Stimulated activated CD4-positive, alpha-beta T cell treated with anti-CD3 and anti-CD28 coated beads, Interleukin-15, amount 100 ng/mL, for 48 hours (primary cell): ENCODE measurements around the gene MTUS2.

Experiments used
- DNase-seq, 2 donors: peaks; one replicate each; pipeline ENCODE4 v3.0.0-alpha.2; 2020; ENCODE audit warnings: low read depth in 2 of 2

MTUS2 gene

GRCh38 chr13:28820099-28821051 lies at the start of gene MTUS2:
Gene MTUS2 (plus strand): TSS chr13:28820339.
- no peak for DNase-seq

- no peak for DNase-seq
These were observed 41.6 kb upstream of the MTUS2 start for GRCh38 chr13:28778308-28779215.

DNA sequence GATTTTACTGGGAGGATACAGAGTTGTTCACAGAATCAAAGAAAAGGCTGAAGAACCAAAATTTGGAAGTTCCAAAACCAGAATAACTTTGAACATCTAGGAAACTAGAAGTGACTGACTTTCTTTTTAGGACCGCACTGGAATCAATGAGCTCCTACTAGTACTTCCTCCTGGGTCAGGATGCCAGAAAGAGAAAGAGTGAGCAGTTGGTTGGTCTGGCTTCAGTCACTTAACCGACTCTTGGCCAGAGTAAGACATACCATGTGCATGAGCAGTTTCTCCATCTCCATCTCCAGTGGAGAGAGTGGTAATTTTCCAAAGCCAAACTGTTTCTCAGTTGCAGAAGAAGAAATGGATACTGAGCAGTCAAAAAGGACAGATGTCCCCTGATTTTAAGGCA lies 27.1 kb upstream of the MTUS2 start:
- DNase-seq, result no peak

GRCh38 chr13:28794396-28794795 lies 25.7 kb upstream of the MTUS2 start:
- no peak for DNase-seq

DNA sequence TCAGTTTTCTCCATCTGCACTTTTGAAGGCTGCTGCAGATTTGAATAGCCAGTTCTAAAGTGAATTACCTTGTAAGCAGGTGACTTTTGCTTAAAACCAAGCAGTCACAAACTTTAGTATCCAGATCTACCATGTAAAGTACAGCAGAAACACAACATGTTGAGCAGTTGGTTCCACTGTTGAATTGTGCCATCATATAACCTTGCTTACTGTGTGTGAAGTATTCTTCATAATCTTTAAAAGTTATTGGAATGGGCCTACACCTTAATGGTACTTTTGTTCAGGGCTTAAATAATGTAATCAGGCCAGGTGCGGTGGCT lies 23.2 kb upstream of the MTUS2 start:
- no peak for DNase-seq

DNA sequence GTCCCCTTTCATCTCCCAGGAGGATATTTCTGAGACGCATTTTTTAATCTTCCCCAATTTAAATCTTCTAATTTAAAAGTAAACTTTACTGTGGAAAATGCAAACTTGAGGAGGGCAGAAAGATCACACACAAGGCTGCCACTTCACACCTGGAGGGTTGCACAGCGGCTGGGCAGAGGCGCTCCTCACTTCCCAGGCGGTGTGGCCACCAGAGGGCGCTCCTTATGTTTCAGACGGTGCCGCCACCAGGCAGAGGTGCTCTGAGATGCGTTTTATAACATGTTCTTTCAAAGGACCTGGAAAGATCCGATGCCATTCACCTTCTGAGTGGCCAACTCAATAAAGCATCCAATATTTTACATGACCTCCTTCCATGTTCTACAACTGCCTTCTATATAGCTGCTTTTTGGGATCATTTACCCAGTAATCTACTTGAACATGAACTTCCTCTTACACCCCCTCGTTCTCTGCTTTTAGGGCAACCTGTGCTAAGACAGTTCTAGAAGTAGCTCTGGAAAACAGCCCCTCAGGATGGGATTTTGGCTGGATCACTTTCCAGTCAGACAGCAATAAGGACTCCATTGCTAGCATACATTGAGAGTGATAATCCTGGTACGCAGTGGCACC lies 14.8 kb upstream of the MTUS2 start:
- peak; percentile 16 to 44 for DNase-seq

DNA sequence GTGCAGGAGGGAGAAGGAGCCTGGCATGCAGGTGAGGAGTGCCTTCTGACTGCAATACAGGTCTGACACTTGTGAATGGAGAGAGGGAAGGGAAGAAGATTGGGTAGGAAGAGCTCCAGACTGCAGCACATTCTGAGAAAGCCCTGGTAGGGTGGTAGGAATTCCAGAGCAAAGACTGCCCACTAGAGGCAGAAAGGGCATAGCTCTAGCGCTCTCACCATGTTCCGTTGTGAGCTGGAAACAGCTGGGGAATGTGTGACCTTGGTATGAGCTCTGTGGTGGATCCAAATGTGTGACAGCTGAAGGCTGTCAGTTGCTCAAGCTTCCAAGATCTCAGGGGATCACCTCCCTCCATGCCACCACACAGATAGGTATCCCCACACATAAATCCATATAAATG lies 2.9 kb upstream of the MTUS2 start:
- DNase-seq, result no peak

DNA sequence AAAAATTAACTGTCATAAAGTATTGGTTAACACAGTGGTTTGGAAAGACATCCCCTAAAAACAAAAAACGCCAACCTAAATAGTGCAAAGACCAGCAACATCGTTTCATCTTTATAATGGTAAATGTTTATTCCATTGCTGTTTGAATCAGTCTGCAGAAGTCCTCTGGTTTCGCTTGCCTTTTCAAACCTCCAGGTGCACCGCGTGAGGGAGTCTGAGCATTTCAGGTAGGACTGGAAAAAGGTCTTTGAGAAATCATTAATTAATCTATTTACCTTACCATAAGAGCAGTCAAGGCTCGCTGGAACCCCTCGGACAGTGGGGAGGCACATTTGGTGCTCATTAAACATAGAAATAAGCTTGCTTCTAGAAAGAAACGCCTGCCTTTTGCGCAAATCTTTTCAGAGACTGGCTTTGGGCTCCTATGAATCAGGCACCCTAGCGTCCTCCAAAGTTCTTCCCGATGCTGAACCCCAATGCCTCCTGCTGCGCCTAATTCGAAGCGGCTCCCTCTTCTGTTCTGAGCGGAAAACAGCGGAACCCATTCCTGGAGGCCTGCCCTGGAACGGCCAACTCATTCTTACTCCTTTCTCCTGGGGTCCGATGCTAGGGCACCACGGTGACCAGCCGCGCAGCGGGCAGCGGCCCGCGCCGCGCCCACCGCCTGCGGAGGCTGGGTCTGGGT lies 951 bp upstream of the MTUS2 start:
- no peak for DNase-seq

- DNase-seq, result peak; percentile 12 to 54
These were observed 422 bp upstream of the MTUS2 start for GRCh38 chr13:28819735-28820098.

- DNase-seq, result no peak
These were observed 2.0 kb downstream of the MTUS2 start for GRCh38 chr13:28822151-28822550.

- DNase-seq, result no peak
These were observed 2.7 kb downstream of the MTUS2 start for GRCh38 chr13:28822801-28823200.

DNA sequence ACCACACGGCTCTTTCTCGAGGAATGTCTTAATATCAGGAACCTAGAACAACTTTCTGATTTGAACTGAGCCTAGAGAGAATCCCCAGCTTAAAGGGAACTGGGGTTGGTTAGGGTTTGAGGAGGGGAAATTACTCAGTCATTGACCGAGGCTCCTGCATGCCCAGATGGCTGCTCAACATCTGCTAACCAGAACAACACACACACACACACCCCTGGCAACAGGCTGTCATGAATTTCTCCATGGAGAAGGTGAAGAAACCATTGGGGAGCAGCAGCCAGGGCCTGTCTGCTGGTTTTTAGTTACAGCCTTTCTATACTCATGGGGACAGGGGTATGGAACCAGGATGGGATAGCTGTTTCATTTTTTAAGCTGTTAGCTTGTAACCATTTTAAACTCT lies 5.2 kb downstream of the MTUS2 start:
- no peak for DNase-seq

- DNase-seq, result no peak
These were observed 6.2 kb downstream of the MTUS2 start for GRCh38 chr13:28826368-28826767.

- DNase-seq, result no peak
These were observed 10.4 kb downstream of the MTUS2 start for GRCh38 chr13:28830580-28830979.

DNA sequence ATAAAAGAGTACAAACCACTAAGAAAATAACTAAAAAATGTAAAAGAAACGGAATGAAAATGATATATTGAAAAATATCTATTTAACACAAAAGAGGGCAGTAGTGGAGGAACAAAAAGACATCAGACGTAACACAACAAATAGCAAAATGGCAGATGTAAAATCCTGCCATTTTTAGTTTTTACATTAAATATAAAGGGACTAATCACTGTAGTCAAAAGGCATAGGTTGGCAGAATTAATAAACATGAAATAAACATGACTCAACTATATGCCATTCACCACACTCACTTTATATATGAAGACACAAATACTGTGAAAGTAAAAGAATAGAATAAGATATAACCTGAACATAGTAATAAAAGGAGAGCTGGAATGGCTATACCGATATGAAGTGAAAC lies 11.0 kb downstream of the MTUS2 start:
- DNase-seq, result no peak

DNA sequence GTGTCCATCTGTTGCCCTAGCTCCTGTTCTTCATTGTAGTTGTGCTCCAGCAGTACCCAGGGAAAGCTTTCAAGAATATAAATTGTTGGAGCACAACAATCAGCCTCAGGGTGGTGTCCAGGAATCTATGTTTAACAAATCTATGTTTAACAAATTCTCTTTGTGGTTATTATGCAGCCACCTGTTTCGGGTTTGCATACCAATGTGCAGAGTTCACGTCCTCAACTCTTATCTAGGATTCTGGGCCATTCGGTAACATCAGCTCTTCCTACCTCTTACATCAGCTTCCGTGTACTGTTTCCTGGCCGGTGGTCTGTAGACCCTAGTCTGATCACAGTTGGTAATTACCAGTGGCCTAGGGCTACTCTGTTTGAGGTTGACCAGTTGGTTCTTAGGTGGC lies 17.0 kb downstream of the MTUS2 start:
- no peak for DNase-seq

DNA sequence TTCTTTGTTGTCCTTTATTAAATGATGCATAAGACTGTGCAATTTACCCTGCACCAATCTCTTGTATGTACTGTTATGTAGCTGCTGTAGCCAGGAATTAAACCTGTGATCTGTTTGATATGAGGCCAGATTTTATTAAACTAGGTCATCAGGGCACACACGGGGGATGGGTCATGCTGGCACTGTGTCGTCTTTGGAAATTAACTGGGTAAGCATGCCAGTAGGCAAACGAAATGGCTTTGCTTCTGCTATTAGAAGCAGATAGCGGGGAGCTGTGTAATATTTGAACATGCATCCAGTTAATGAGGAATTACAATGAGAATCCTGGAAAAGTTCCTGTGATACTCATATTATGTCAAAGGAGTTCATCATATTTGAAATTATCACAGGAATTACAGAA lies 23.5 kb downstream of the MTUS2 start:
- DNase-seq, result no peak

GRCh38 chr13:28849441-28849840 lies 29.3 kb downstream of the MTUS2 start:
- no peak for DNase-seq

DNA sequence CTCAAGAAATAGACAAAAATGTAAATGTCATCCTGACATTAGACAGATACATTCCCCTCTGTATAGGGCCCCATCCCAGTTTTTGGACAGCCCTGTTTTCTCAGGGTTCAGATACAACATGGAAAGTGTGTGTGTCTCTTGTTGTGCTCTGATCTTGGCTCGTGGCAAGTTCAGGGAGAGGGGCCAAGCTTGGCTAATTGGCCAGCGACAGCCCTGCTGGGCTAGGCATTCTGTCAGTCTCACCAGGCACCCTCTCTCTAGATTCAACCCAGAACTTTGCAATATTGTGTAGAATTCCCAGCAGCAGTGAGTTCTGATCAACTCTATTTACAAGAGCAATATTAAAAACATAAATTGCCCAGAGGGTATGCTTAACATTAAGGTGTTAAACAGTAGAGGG lies 30.1 kb downstream of the MTUS2 start:
- no peak for DNase-seq

- no peak for DNase-seq
These were observed 31.3 kb downstream of the MTUS2 start for GRCh38 chr13:28851422-28851821.

DNA sequence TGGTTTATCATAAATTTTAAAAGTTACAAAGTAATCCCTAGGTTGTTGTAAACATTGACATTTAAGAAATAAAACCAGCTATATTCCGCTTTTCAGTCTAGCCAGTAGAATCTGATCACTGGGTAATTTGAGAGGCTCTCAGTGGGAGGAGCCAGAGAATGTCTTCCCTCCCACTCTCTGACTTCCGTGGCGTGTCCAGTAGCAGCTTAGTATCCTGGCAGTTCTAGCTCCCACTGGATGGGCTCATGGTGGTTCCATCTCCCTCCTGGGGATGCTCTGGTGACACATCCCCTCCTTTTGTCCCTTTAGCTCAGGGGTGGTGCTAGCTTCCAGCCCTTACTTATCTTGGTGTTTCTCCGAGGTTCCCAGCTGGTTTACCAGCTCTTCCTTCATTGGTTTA lies 34.5 kb downstream of the MTUS2 start:
- no peak for DNase-seq

DNA sequence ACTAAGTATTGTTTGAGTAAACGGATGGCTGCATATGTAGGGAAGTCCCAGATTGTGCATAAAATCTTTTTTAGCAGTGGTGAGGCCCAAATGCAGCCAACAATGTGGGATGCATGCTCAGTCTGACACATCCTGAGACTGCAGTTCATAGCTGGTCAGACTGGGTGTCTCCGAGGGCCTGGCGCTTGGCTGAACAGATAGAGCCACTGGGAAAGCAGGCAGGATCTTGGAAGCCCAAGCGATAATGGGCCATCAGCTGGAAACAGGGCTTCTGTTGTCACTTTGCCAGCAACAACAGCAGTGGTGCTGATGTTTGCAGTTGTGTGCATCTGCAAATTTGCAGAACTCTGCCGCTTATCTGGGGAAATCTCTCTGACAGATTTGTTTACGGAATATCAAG lies 36.1 kb downstream of the MTUS2 start:
- DNase-seq, result no peak
